SK-N-SH treated with all-trans-retinoic acid at 6 μM for 48 hours (cell line): ENCODE results near the gene RNPS1.

Source experiments
- POU6F1 ChIP-seq: fragments of 250-450 bp; sonication (Bioruptor Pico); IDR thresholded peaks from 2 replicates; pipeline ENCODE4 v1.8.0; 2021; ENCODE audit warnings: low read depth, mild to moderate bottlenecking, moderate library complexity, borderline replicate concordance
- RARB ChIP-seq: fragments of 250-450 bp; sonication (Bioruptor Pico); IDR thresholded peaks from 2 replicates; pipeline ENCODE4 v1.8.0; 2021; ENCODE audit warnings: mild to moderate bottlenecking, moderate library complexity

- TF ChIP-seq POU6F1 (no peak), RARB (no peak)
Observed at GRCh38 chr16:2205104-2205966, 62.6 kb downstream of the RNPS1 start, which contains the start of gene MLST8.
